Smooth muscle cell (in vitro differentiated cells): ENCODE results near the gene TRPM1. TPM values are rescaled to one million over a fixed set of nuclear protein-coding genes. Genes with fewer than 3 reads are reported as not detected.

Experiments used
- DNase-seq: peaks from one replicate; lab custom pipeline; 2025; ENCODE audit not compliant: unreplicated experiment; lab: John Stamatoyannopoulos, UW
- H2AFZ ChIP-seq: fragments of 200-600 bp; sonication (generic); 2 replicates; pipeline ENCODE4 v1.6.0; 2016; ENCODE audit warnings: antibody characterized with exemption, low read depth, mild to moderate bottlenecking
- H3F3A ChIP-seq: fragments of 200-600 bp; sonication (generic); 2 replicates; pipeline ENCODE4 v1.6.0; 2017; ENCODE audit warnings: antibody characterized with exemption, low read depth
- H3K27ac ChIP-seq: fragments of 200-600 bp; sonication (generic); 2 replicates; pipeline ENCODE4 v1.5.1; 2016; ENCODE audit warnings: low read depth, mild to moderate bottlenecking
- H3K27me3 ChIP-seq: fragments of 200-600 bp; sonication (generic); 2 replicates; pipeline ENCODE4 v1.6.1; 2016; ENCODE audit warnings: low read depth, mild to moderate bottlenecking
- H3K36me3 ChIP-seq: fragments of 200-600 bp; sonication (generic); 2 replicates; pipeline ENCODE4 v1.5.1; 2016; ENCODE audit warnings: low read depth
- H3K4me1 ChIP-seq: fragments of 200-600 bp; sonication (generic); 2 replicates; pipeline ENCODE4 v1.5.1; 2016; ENCODE audit warnings: low read depth
- H3K4me2 ChIP-seq: fragments of 200-600 bp; sonication (generic); 2 replicates; pipeline ENCODE4 v1.6.0; 2016; ENCODE audit warnings: mild to moderate bottlenecking
- H3K4me3 ChIP-seq: fragments of 200-600 bp; sonication (generic); 2 replicates; pipeline ENCODE4 v1.5.1; 2016; ENCODE audit warnings: mild to moderate bottlenecking
- H3K79me2 ChIP-seq: fragments of 200-600 bp; sonication (generic); 2 replicates; pipeline ENCODE4 v1.6.0; 2016; ENCODE audit warnings: low read depth, mild to moderate bottlenecking
- H3K9ac ChIP-seq: fragments of 200-600 bp; sonication (generic); 2 replicates; pipeline ENCODE4 v1.6.0; 2016; ENCODE audit warnings: low read depth
- H3K9me3 ChIP-seq: fragments of 200-600 bp; sonication (generic); replicated peaks from 2 replicates; pipeline ENCODE4 v1.5.1; 2016; ENCODE audit warnings: low read depth
- H4K20me1 ChIP-seq: fragments of 200-600 bp; sonication (generic); 2 replicates; pipeline ENCODE4 v1.6.0; 2016; ENCODE audit warnings: low read depth
- WGBS: methylation state at CpG from one replicate; pipeline ENCODE4 v1.1.7; 2016; ENCODE audit warnings: low lambda C conversion rate; 5-methylcytosine and 5-hydroxymethylcytosine counted together
- polyA plus RNA-seq: library from polyadenylated mRNA; unstranded; fragments of >200 nt; fragmentation: Nextera tagmentation; extraction: Ambion mirVana; gene quantifications from 2 replicates; pipeline ENCODE4 v1.2.1, GENCODE V29; 2016
- total RNA-seq: library from RNA; depleted of rRNA; stranded (reverse); fragments of >200 nt; gene quantifications from 2 replicates; pipeline ENCODE4 v1.2.3, GENCODE V29; 2014
- TF ChIP-seq, protein P1 (sequence below): fragments of 200-600 bp; sonication (generic); IDR thresholded peaks from 2 replicates; pipeline ENCODE4 v1.5.1; 2017; ENCODE audit warnings: borderline replicate concordance, mild to moderate bottlenecking, antibody characterized with exemption; ENCODE audit not compliant: insufficient read depth, poor library complexity, severe bottlenecking

The TRPM1 gene
- total and polyA plus RNA-seq, 2 experiments from 2014 or later, result not detected

DNA sequence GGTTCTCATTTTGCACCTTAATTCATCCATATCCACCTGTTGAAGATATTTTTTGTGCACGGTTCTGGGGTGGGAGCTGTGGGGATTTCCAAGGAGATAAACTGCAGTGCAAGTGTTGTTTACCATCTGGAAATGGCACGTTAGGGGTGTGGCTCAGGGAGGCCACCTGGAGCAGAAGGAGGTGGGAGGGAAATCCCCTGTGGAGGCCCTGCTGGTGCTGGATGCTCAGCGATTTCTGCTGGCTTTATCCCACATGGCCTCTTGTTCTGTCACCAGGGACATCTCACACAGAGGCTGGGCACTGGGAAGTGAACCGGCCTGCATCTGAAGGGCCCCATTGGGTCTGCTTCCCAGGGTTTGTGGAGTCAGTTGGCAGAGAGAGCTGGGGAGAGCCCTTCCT lies 24.3 kb downstream of the TRPM1 start:
- no peak overlapping the region for H2AFZ ChIP-seq
- TF ChIP-seq, protein P1, sequence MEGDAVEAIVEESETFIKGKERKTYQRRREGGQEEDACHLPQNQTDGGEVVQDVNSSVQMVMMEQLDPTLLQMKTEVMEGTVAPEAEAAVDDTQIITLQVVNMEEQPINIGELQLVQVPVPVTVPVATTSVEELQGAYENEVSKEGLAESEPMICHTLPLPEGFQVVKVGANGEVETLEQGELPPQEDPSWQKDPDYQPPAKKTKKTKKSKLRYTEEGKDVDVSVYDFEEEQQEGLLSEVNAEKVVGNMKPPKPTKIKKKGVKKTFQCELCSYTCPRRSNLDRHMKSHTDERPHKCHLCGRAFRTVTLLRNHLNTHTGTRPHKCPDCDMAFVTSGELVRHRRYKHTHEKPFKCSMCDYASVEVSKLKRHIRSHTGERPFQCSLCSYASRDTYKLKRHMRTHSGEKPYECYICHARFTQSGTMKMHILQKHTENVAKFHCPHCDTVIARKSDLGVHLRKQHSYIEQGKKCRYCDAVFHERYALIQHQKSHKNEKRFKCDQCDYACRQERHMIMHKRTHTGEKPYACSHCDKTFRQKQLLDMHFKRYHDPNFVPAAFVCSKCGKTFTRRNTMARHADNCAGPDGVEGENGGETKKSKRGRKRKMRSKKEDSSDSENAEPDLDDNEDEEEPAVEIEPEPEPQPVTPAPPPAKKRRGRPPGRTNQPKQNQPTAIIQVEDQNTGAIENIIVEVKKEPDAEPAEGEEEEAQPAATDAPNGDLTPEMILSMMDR, result no peak
- 74% methylated on average over 4 of the region's 4 CpGs for WGBS
- no peak overlapping the region for H3K4me3 ChIP-seq
- H3K9me3 ChIP-seq, result no peaks in the 10 kb centered on the region
- H3K4me2 ChIP-seq, result no peak overlapping the region
- no peak for DNase-seq
- H3K27me3 ChIP-seq, result no peaks in the 10 kb centered on the region
- H3K79me2 ChIP-seq, result no peaks in the 10 kb centered on the region
- no peaks in the 10 kb centered on the region for H3K36me3 ChIP-seq
- peaks cover 7% of the 10 kb centered on the region for H3K4me1 ChIP-seq
- H3F3A ChIP-seq, result no peaks in the 10 kb centered on the region
- no peak overlapping the region for H3K9ac ChIP-seq
- no peak overlapping the region for H3K27ac ChIP-seq
- no peaks in the 10 kb centered on the region for H4K20me1 ChIP-seq

DNA sequence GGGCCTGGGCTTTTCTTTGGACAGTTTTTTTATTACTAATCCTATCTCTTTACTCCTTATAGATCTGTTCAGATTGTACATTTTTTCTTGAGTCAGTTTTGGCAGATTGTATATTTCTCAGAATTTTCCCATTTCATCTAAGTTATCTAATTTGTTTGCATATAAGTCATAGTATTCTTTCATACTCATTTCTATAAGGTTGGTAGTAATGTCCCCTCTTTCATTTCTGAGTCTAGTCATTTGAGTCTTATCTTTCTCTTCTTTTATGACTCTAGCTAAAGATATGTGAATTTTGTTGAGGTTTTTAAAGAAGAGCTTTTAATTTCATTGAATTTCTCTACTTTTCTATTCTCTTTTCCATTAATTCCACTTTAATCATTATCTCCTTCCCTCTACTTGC lies 27.2 kb downstream of the TRPM1 start:
- Histone ChIP-seq H2AFZ (no peak overlapping the region), H3K27ac (no peak overlapping the region), H3K9ac (no peak overlapping the region), H3K9me3 (no peaks in the 10 kb centered on the region), H3K4me1 (peaks cover 6% of the 10 kb centered on the region), H3K4me3 (no peak overlapping the region), H3K36me3 (no peaks in the 10 kb centered on the region), H3F3A (no peaks in the 10 kb centered on the region), H3K27me3 (no peaks in the 10 kb centered on the region), H3K4me2 (no peak overlapping the region), H4K20me1 (no peaks in the 10 kb centered on the region), H3K79me2 (no peaks in the 10 kb centered on the region)
- TF ChIP-seq, protein P1, result no peak
- no peak for DNase-seq

DNA sequence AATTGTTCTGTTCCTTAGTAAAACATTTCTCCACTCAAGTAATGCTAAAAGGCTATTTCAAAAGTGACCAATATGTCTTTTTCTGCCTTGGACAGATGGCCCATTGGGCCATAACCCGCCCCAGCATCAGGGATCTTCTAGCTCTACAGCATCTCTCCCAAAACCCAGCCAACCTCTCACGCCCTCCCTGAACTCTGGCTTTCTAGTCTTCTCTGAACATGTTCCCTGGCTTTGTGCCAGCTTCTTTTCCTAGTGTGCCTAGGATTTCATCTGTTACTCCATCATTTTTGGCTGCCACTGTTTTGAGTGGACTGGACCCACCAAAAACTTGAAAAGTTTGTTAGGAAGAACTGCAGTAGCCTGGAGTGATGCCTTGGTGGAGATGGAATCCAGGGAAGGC lies 30.7 kb downstream of the TRPM1 start:
- no peaks in the 10 kb centered on the region for H3K27me3 ChIP-seq
- no peaks in the 10 kb centered on the region for H3K9me3 ChIP-seq
- H3K4me2 ChIP-seq, result no peak overlapping the region
- no peak overlapping the region for H2AFZ ChIP-seq
- no peaks in the 10 kb centered on the region for H4K20me1 ChIP-seq
- H3K36me3 ChIP-seq, result no peaks in the 10 kb centered on the region
- H3K4me1 ChIP-seq, result no peaks in the 10 kb centered on the region
- H3F3A ChIP-seq, result no peaks in the 10 kb centered on the region
- no peak overlapping the region for H3K4me3 ChIP-seq
- no peak overlapping the region for H3K9ac ChIP-seq
- WGBS, result 97% methylated on average over 2 of the region's 2 CpGs
- H3K27ac ChIP-seq, result no peak overlapping the region
- TF ChIP-seq, protein P1, result no peak
- no peak for DNase-seq
- H3K79me2 ChIP-seq, result no peaks in the 10 kb centered on the region

DNA sequence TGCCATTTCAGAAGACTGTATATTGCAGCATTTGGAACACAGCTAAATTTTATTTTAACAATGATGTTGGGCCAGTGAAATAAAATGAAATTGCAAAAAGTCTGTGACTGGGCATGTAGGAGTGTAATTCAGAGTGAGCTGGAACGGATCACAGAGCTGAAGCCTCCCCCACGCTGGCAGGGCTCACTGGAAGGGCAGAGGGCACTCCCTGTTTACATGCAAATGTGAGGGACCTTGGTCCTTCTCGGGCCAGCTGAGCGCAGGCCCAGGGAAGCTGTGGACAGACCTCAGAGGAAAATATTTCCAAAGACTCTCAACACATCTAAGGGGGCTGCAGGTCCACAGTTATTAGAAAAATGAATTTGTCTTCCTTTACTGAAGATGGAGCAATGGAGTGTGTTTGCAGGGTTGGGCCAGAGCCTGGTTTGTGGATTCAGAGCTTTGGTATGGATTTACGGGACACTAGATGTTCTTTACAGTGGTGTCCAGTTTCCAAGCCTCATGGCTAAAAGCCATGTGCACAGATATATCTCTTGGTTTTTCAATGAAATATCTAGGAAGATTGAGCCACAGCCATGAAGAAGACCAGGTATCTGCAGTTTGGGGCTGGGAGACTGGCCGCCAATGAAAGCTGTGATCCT lies 32.0 kb downstream of the TRPM1 start:
- H3F3A ChIP-seq, result no peaks in the 10 kb centered on the region
- no peak for DNase-seq
- no peaks in the 10 kb centered on the region for H3K9me3 ChIP-seq
- 81% methylated on average over 6 of the region's 6 CpGs for WGBS
- no peak overlapping the region for H3K4me3 ChIP-seq
- H3K36me3 ChIP-seq, result no peaks in the 10 kb centered on the region
- no peaks in the 10 kb centered on the region for H3K27me3 ChIP-seq
- TF ChIP-seq, protein P1, result no peak
- no peaks in the 10 kb centered on the region for H3K79me2 ChIP-seq
- H3K4me2 ChIP-seq, result no peak overlapping the region
- H2AFZ ChIP-seq, result no peak overlapping the region
- H3K27ac ChIP-seq, result no peak overlapping the region
- H3K4me1 ChIP-seq, result no peaks in the 10 kb centered on the region
- H3K9ac ChIP-seq, result no peak overlapping the region
- H4K20me1 ChIP-seq, result no peaks in the 10 kb centered on the region
